GM10248 (cell line): Measurements from ENCODE around the gene SLC25A5.

Experiments used
- CTCF ChIA-PET: fragments of 300-600 bp; sonication (Branson Sonifier 250); formaldehyde crosslinking; extraction: SDS; loops from one replicate; lab custom pipeline; 2021; ENCODE audit warnings: antibody characterized with exemption; lab: Yijun Ruan, JAX
- POLR2A ChIA-PET: fragments of 350-650 bp; sonication (Branson Sonifier 250); formaldehyde crosslinking; extraction: SDS; loops from one replicate; lab custom pipeline; 2020; ENCODE audit warnings: antibody characterized with exemption; lab: Yijun Ruan, JAX
- DNase-seq: peaks from one replicate; pipeline ENCODE4 v3.0.0; 2012; ENCODE audit errors: extremely low spot score
- TF ChIP-seq, protein P1 (sequence below): IDR thresholded peaks from 2 replicates; pipeline ENCODE4 v1.5.1; 2012; ENCODE audit warnings: mild to moderate bottlenecking, low read depth; ENCODE audit errors: extremely low read depth, missing control alignments, control extremely low read depth

The SLC25A5 gene

DNA sequence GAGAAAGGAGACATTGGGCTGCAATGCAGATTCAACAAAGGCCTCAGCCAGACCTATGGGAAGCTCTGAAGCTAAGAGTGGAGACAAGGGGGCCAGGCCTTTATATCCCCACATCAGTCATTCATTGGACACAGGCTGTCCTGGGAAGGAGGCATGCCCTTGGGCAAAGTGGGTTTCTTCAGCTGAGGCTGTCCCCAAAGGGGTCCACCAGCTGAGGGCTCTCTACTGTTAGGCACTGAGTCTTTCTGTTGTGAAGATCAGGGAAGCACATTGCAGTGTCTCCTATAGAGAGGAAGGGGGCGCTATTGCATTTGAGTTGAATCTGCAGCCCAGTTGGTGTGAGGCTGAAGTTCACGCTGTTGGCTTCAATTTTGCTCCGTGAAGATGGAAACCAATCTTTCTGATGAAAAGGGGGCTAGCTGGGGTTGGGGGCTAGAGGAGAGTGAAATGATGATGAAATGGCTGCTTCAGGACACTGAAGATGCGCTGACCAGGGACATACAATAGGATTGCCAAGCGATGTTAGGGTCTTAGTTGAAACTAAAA is 48.0 kb downstream of the SLC25A5 start:
- CTCF ChIA-PET: interaction anchor here (0.7 to 3.3 kb wide), 24 partner anchors 10 to 373 kb away, joined by 3 to 25 read pairs (median 4); partner anchors contain the start of genes NKRF and SOWAHD
- TF ChIP-seq, protein P1, sequence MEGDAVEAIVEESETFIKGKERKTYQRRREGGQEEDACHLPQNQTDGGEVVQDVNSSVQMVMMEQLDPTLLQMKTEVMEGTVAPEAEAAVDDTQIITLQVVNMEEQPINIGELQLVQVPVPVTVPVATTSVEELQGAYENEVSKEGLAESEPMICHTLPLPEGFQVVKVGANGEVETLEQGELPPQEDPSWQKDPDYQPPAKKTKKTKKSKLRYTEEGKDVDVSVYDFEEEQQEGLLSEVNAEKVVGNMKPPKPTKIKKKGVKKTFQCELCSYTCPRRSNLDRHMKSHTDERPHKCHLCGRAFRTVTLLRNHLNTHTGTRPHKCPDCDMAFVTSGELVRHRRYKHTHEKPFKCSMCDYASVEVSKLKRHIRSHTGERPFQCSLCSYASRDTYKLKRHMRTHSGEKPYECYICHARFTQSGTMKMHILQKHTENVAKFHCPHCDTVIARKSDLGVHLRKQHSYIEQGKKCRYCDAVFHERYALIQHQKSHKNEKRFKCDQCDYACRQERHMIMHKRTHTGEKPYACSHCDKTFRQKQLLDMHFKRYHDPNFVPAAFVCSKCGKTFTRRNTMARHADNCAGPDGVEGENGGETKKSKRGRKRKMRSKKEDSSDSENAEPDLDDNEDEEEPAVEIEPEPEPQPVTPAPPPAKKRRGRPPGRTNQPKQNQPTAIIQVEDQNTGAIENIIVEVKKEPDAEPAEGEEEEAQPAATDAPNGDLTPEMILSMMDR: peak; percentile 55
- DNase-seq: peak; percentile 80
- POLR2A ChIA-PET: no interaction called here

DNA sequence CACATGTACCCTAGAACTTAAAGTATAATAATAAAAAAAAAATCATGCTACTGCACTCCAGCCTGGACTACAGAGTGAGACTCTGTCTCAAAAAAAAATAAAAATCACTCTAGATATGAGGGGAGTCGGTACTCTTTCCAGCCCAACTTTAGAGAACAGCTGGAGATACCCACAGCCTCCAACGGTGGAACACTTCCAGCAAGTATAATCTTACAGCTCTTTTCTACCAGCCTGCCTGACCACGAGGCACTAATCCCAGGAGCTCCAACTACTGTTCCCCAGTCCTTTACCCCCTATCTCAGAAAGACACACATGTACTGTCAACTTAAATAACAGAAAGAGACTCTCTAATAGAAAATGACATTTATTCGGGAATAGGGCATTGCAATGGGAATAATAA is 50.1 kb downstream of the SLC25A5 start:
- ChIA-PET POLR2A (no interaction called here), CTCF (no interaction called here)
- DNase-seq: no peak
- TF ChIP-seq, protein P1: no peak
